HG03571 (cell line): ENCODE measurements around the gene COX7C.
"Not testable (repeated sequence)": the region's sequence is repeated elsewhere in the genome, so short reads cannot be mapped to it uniquely, and the experiment has no call there.

Experiments used
- ATAC-seq: cut with Tn5 transposase; IDR thresholded peaks from one replicate; pipeline ENCODE4 v1.9.1; 2021; ENCODE audit not compliant: unreplicated experiment

Gene COX7C

DNA sequence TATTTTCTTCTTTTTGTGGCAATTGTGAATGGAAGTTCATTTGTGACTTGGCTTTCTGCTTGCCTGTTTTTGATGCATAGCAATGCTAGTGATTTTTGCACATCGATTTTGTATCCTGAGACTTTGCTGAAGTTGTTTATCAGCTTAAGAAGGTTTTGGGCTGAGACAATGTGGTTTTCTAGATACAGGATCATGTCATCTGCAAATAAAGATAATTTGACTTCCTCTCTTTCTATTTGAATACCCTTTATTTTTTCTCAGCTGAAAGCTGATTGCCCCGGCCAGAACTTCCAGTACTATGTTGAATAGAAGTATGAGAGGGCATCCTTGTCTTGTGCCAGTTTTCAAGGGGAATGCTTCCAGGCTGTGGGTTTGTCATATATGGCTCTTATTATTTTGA, 43.0 kb downstream of the COX7C start:
- not testable (repeated sequence) for ATAC-seq

DNA sequence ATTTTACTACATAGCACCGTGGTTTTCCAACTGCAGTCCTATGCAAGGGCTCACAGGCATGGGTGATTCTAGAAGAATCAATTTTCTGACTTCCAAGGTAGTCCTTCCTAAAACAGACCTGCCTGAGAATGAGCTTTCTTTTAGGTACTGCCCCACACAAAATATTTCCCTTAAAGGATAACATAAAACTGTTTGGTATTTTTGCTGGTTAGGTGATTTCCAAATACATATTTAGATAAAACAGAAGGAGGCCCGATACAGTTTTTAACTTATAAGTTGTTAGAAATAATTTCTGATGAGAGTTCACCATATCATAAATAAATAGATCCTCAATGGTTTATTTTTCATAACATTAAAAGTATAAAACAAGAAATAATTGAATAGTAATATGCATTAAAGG, 46.4 kb downstream of the COX7C start:
- no peak for ATAC-seq

DNA sequence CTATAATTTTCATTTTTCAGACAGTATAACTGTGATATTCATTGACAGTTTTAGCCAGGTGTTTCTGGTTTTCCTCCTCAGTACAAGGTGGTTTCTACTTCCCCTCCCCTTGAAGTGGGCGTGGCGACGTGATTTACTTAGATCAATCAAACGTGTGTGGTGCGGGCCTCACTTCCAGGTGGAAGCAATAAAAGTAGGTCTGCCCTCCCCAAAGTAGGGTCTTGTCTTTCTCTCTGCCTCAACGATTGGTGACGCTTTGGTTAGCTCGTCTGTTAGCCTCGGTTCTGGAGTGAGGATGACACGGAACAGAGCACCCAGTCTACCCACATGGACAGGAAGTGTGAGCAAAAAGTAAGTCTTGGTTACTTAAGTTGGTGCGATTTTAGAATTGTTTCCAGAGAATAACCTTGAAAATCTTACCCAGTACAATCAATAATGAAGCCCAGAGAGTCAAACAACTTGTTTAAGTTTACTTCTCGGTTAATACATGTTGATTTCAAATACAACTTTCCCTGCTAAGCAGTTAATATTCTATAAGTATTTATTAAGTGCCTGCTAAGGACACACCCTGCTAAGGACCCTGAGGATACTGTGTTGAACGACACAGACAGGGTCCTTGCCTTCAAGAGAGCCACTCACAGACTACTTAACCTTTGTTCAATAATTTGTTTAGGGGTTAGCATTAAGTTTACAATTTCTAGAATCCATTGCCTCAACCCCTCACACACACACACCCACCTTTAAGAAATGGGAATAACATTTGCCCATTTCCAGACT, 48.4 kb downstream of the COX7C start:
- no peak for ATAC-seq

DNA sequence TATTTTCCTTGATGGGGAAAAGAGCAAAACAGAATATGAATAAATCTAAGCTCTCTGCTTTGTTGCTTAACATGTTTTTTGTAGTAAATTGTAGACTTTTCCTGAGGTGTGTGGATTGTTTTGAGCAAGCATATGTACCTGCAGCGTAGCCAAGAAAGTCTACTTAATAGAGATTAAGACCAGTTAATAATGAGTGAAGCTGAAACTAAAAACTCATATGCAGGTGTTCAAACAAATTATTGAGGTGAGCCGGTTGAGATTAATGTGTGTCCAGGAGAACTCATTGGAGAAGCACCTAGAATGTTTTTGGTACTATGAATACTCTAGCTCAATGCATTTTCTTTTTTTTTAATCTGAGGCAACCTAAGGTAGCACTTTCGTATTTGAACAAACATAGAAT, 49.2 kb downstream of the COX7C start:
- ATAC-seq, result no peak
